CD4-positive, alpha-beta T cell treated with Interleukin-1 beta for 1 hour (primary cell): ENCODE data around the gene LARP4B.

ENCODE experiments used
- DNase-seq, 2 donors: peaks; one replicate each; pipeline ENCODE4 v3.0.0-alpha.2; 2020 to 2022

Gene LARP4B

GRCh38 chr10:805620-806305 lies 125.7 kb downstream of the LARP4B start:
- no peak for DNase-seq

DNA sequence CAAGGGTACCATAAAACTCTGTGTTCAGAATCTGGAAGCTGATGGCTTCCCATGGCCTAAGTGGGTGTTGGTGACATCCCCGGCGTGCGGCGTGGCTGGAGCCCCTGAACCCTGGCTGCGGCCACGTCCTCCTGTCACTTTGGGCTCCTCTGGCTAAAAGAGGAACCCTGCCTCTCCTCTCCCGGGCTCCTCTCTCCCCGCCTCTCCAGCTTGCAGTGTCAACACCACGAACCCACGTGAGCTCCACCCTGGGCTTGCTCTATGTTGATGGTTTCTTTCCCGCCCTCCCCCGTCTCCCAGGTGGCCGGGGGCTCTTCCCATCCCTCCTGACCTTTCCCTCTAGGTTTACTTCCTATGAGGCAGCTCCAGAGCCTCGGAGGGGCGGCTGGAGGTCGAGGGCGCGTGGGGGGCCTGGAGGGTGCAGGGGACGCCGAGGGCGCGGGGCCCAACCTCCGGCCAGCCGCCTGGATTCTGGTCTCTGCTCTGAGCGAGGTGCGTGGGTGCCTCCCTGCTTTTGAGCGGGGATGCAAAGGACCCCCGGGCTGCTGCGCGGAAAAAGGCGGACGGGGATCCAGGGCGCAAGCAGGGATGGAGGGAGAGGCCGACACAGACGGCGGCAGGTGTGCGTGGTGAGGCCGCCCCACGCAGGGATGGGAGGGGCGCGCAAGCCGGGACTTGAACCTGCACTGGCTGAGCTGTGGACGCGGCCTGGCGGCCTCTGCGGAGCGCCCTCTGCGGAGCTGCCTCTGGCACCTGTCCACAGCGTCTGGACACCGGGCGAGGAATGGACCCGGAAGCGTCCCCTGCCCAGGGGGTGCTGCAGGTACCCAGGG lies 126.5 kb downstream of the LARP4B start:
- peak in 1 of 2 donors; percentile 20 for DNase-seq

DNA sequence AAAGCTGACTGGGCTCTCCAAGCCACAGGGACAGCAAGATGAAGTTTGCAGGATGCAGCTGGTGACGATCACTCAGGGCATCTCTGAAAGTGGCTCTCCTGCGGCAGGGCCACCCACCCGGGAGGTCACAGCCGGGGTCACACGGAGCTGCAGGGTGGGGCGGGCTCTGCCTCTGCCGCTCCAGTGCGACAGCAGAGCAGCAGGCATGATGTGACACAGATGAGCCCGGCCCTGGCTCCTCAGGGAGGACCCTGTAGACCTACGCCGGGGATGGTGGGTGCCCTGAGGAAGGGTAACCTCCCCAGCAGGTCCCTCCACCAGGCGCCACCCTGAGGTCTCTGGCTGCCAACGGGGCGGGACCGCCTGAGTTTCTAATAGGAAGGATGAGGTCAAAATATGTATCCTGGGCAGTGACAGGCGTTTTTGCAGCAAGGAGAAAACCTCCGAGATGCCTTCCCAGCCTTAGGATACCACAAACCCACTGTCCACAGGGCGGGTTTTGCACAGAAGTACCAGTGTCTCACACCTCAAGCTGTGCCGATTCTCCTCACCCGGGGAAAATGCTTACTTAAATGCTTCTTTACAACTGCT lies 127.2 kb downstream of the LARP4B start:
- DNase-seq: no peak

DNA sequence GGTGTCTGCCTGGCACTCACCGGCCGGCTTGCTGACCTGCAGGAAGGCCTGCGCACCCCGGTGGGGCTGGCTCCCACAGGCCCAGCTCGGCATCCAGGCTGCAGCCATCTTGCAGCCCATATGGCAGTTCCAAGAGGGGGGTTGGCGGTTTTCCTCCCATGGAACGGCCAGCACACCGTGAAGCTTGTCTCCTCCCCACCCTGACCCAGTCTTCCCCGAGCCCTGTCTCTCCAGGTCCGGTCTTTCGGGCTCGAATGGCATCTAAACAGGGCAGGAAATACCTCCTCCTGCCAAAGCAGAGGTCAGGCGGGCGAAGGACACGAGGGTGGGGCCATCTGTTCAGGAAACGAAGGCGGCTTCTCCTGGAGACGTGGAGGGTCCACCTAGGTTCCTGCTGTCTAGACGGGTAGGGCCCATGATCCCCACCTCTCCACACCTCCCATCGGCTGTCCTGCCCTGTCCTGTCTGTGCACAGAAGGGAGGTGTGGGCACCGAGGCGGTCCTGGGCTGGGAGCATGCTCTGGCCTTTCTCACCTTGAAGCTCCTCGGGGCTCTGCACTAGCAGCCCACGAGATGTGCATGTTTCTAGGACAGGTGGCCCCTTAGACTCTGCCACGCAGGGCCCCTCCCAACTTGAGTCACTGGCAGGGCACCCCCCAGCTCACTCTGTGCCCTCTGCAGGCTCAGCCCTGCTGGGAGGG lies 128.3 kb downstream of the LARP4B start:
- DNase-seq: no peak

GRCh38 chr10:802506-802905 lies 129.0 kb downstream of the LARP4B start:
- DNase-seq: no peak

GRCh38 chr10:797179-797578 lies 134.3 kb downstream of the LARP4B start:
- DNase-seq: no peak

GRCh38 chr10:796233-796632 lies 135.3 kb downstream of the LARP4B start:
- no peak for DNase-seq

DNA sequence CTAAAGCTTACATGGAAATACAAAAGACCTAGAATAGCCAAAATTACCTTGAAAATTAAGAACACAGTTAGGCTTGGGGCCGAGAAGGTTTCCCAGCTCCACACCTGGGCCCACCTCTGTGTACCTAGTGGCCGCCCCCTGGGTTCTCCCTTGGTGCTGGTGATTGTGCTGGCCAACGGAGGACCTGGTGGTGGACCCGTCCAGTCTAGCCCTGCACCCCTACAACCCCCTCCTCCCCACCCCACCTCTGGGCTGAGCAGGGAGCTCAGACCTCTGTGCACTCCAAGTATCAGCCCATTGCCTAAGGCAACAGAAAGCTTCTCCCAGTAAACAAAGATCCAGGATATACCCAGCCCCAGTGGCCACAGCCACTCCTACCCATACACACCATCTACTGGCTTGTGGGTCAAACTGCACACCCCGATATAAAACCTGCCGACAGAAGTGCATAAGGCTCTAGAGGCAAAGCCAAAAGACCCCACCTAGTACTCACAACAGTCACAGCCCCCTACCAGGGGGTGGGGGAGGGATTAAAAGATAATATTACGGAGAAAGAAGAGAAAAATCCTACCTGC lies 137.0 kb downstream of the LARP4B start:
- DNase-seq: no peak

- no peak for DNase-seq
These were observed 138.8 kb downstream of the LARP4B start for GRCh38 chr10:792792-793100.

GRCh38 chr10:792083-792791 lies 139.3 kb downstream of the LARP4B start:
- DNase-seq: no peak

- no peak for DNase-seq
These were observed 139.9 kb downstream of the LARP4B start for GRCh38 chr10:791639-792038.

GRCh38 chr10:790821-791551 lies 140.5 kb downstream of the LARP4B start:
- DNase-seq: no peak

GRCh38 chr10:789831-790701 lies 141.4 kb downstream of the LARP4B start:
- no peak for DNase-seq

- DNase-seq: peak in 1 of 2 donors; percentile 25
These were observed 142.4 kb downstream of the LARP4B start for GRCh38 chr10:788796-789748.

DNA sequence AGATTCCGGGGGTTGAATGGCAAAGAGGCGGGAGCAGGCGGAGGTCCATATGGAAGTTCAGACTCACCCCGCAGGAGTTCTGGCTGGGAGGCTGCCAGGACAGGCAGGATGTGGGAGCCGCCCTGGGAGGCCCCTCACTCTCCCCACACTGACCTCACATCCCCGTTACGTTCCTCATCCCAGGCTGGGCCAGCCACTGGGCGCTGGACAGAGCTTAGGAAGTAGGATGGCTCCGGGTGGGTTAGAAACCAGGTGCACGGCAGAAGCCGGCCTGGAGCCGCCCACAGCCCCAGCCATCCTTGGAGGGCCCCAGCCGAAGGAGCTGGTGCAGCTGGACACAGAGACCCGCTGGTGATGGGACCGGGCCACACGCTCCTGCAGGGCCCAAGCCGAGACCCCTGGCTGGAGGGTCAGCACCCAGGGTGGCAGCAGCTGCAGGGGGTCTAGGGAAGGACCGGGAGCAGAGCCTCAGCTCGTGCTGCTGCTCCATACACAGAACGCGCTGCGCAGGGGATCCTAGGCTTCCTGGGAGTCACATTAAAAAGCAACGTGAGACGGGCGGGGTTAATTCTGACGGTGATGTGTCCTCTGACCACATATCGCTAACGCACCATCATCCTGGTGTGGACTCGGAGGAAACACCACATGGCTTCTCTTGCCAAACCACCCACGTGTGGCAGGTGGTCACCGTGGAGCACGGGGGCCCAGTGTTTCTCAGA lies 143.4 kb downstream of the LARP4B start:
- DNase-seq: no peak

GRCh38 chr10:786633-787474 lies 144.7 kb downstream of the LARP4B start:
- DNase-seq: no peak

GRCh38 chr10:785861-786214 lies 145.7 kb downstream of the LARP4B start:
- DNase-seq: no peak
